Endothelial cell of umbilical vein (primary cell): ENCODE results near the gene PAXX. TPM values are rescaled to one million over a fixed set of nuclear protein-coding genes. Genes with fewer than 3 reads are reported as not detected.

Experiments
- BruUV-seq: library from RNA; stranded (reverse); fragments of 400-500 nt; replicated peaks from 2 replicates; lab custom pipeline; 2021; lab: Mats Ljungman, UMichigan
- CTCF ChIA-PET: fragments of 300-600, 350-600 bp; sonication (Branson Sonifier 250); formaldehyde crosslinking; loops from one replicate; lab custom pipeline; 2021; ENCODE audit warnings: antibody characterized with exemption, inconsistent platforms; lab: Charles Lee
- POLR2A ChIA-PET: fragments of 300-600, 350-600 bp; sonication (Branson Sonifier 250); formaldehyde crosslinking; loops from one replicate; lab custom pipeline; 2021; ENCODE audit warnings: antibody characterized with exemption, inconsistent platforms; lab: Charles Lee
- DNase-seq: peaks from one replicate; pipeline ENCODE4 v3.0.0-alpha.2; 2011; ENCODE audit warnings: low read depth, low spot score
- FAIRE-seq: peaks from 2 replicates; lab custom pipeline; 2011; peaks lifted over from hg19 to GRCh38; lab: Jason Lieb, UNC
- H2AFZ ChIP-seq: 2 replicates; pipeline ENCODE4 v1.6.0; 2012; ENCODE audit warnings: low read depth, low read length, control low read depth, inconsistent platforms
- H3K27ac ChIP-seq: 2 replicates; pipeline ENCODE4 v1.5.1; 2011; ENCODE audit warnings: low read depth, mild to moderate bottlenecking, control low read depth, low read length, moderate library complexity; ENCODE audit not compliant: insufficient read depth
- H3K27me3 ChIP-seq, 2 experiments: 2 replicates each; pipeline versions ENCODE4 v1.6.0 to v1.6.1; 2011; ENCODE audit warnings: low read length in 2 of 2, mixed read lengths in 1 of 2; ENCODE audit not compliant: control insufficient read depth in 2 of 2, insufficient read depth in 2 of 2
- H3K36me3 ChIP-seq, 2 experiments: 2 replicates in 1 of 2; 3 replicates in 1 of 2; pipeline ENCODE4 v1.5.1; 2011; ENCODE audit warnings: low read length in 2 of 2, mild to moderate bottlenecking in 1 of 2, moderate library complexity in 1 of 2; ENCODE audit not compliant: control insufficient read depth in 2 of 2, insufficient read depth in 2 of 2; ENCODE audit errors: extremely low read depth in 1 of 2
- H3K4me1 ChIP-seq: 3 replicates; pipeline ENCODE4 v1.5.1; 2011; ENCODE audit warnings: mild to moderate bottlenecking, low read length; ENCODE audit not compliant: control insufficient read depth, insufficient read depth; ENCODE audit errors: extremely low read depth
- H3K4me2 ChIP-seq: 2 replicates; pipeline ENCODE4 v1.6.1; 2011; ENCODE audit warnings: low read length, control low read depth, mixed read lengths; ENCODE audit not compliant: insufficient read depth
- H3K4me3 ChIP-seq, 3 experiments: fragments of 200-600 bp in 1 of 3; sonication (generic), shearing (Covaris generic) in 1 of 3; replicated peaks in 1 of 3; 2 replicates each; pipeline ENCODE4 v1.5.1; 2011 to 2016; ENCODE audit warnings: control low read depth in 3 of 3, low read length in 3 of 3, mild to moderate bottlenecking in 2 of 3, inconsistent platforms in 1 of 3, low read depth in 1 of 3, moderate library complexity in 1 of 3; ENCODE audit not compliant: insufficient read depth in 1 of 3
- H3K79me2 ChIP-seq: 2 replicates; pipeline ENCODE4 v1.6.0; 2012; ENCODE audit warnings: low read length, inconsistent platforms; ENCODE audit not compliant: control insufficient read depth, insufficient read depth
- H3K9ac ChIP-seq: replicated peaks from 2 replicates; pipeline ENCODE3; 2011; ENCODE audit warnings: low read length, control low read depth; ENCODE audit not compliant: insufficient read depth; ENCODE audit errors: extremely low read depth
- H3K9me1 ChIP-seq: replicated peaks from 3 replicates; pipeline ENCODE4 v1.6.0; 2011; ENCODE audit warnings: mild to moderate bottlenecking, low read length; ENCODE audit not compliant: control insufficient read depth, insufficient read depth; ENCODE audit errors: extremely low read depth
- H3K9me3 ChIP-seq: replicated peaks from 2 replicates; pipeline ENCODE4 v1.5.1; 2012; ENCODE audit warnings: low read length, inconsistent platforms; ENCODE audit not compliant: control insufficient read depth, insufficient read depth
- H4K20me1 ChIP-seq: replicated peaks from 2 replicates; pipeline ENCODE3; 2011; ENCODE audit warnings: mild to moderate bottlenecking, low read length; ENCODE audit not compliant: control insufficient read depth, insufficient read depth; ENCODE audit errors: extremely low read depth
- EZH2 ChIP-seq: IDR thresholded peaks from 2 replicates; pipeline ENCODE4 v1.6.1; 2012; ENCODE audit warnings: borderline replicate concordance, low read depth, mild to moderate bottlenecking, moderate library complexity, low read length, inconsistent platforms; ENCODE audit not compliant: severe bottlenecking
- FOS ChIP-seq: IDR thresholded peaks from 2 replicates; pipeline ENCODE4 v1.6.1; 2011; ENCODE audit warnings: mild to moderate bottlenecking, low read length, moderate library complexity, borderline replicate concordance; ENCODE audit not compliant: insufficient read depth
- GATA2 ChIP-seq: IDR thresholded peaks from 2 replicates; pipeline ENCODE4 v1.7.0; 2011; ENCODE audit warnings: low read depth, mild to moderate bottlenecking, moderate library complexity, mixed read lengths, low read length; ENCODE audit not compliant: insufficient read length, insufficient read depth
- JUN ChIP-seq: IDR thresholded peaks from 2 replicates; pipeline ENCODE4 v1.6.1; 2011; ENCODE audit warnings: borderline replicate concordance, low read depth; ENCODE audit not compliant: insufficient read length, insufficient read depth
- MYC ChIP-seq: IDR thresholded peaks from one replicate; pipeline ENCODE4 v1.6.1; 2011; ENCODE audit warnings: mild to moderate bottlenecking, low read depth, low read length
- POLR2A ChIP-seq: IDR thresholded peaks from 2 replicates; pipeline ENCODE4 v1.6.1; 2012; ENCODE audit warnings: low read depth, mild to moderate bottlenecking, control low read depth, low read length
- POLR2AphosphoS5 ChIP-seq: IDR thresholded peaks from 2 replicates; pipeline ENCODE4 v1.6.1; 2012; ENCODE audit warnings: low read depth, mild to moderate bottlenecking, control low read depth, low read length, moderate library complexity; ENCODE audit not compliant: insufficient read depth
- dilution Hi-C: fragments of 300-500 bp; cut with MboI; formaldehyde crosslinking; loops from one replicate; pipeline ENCODE4 v1.15.0; 2019; ENCODE audit warnings: low sequenced_read_pairs; ENCODE audit not compliant: extremely low pct_ligation_motif_present
- intact Hi-C: fragments of 100-400 bp; cut with micrococcal nuclease; formaldehyde crosslinking; loops from one replicate; pipeline ENCODE4 v1.10.0; 2022
- polyA plus RNA-seq, 4 experiments: library from polyadenylated mRNA; depleted of rRNA in 3 of 4; stranded (reverse) in 3 of 4; unstranded in 1 of 4; fragments of >200 nt; gene quantifications; 2 replicates each; pipeline versions ENCODE4 v1.2.1 to v1.2.3, GENCODE V29; 2011 to 2012; ENCODE audit warnings: missing spikeins in 1 of 4
- total RNA-seq: library from RNA; stranded (reverse); gene quantifications from 2 replicates; pipeline ENCODE4 v1.2.3, GENCODE V29; 2021
- TF ChIP-seq, protein P1 (sequence below): IDR thresholded peaks from 2 replicates; pipeline ENCODE4 v1.6.1; 2011; ENCODE audit not compliant: insufficient read depth, insufficient read length
- TF ChIP-seq, protein P2 (sequence below), 2 donors: IDR thresholded peaks; 1 replicate in 1 of 2; 2 replicates in 1 of 2; pipeline ENCODE4 v1.5.1; 2011; ENCODE audit warnings: low read length in 2 of 2, mild to moderate bottlenecking in 2 of 2, moderate library complexity in 2 of 2, control low read depth in 1 of 2, inconsistent platforms in 1 of 2, low read depth in 1 of 2; ENCODE audit not compliant: insufficient read depth in 1 of 2; ENCODE audit errors: extremely low read depth in 1 of 2

PAXX gene
- total and polyA plus RNA-seq, 2 donors (not counting 3 experiments of a cell fraction or from before 2014, with no cell fraction given), result 34.0 to 35.0 TPM

DNA sequence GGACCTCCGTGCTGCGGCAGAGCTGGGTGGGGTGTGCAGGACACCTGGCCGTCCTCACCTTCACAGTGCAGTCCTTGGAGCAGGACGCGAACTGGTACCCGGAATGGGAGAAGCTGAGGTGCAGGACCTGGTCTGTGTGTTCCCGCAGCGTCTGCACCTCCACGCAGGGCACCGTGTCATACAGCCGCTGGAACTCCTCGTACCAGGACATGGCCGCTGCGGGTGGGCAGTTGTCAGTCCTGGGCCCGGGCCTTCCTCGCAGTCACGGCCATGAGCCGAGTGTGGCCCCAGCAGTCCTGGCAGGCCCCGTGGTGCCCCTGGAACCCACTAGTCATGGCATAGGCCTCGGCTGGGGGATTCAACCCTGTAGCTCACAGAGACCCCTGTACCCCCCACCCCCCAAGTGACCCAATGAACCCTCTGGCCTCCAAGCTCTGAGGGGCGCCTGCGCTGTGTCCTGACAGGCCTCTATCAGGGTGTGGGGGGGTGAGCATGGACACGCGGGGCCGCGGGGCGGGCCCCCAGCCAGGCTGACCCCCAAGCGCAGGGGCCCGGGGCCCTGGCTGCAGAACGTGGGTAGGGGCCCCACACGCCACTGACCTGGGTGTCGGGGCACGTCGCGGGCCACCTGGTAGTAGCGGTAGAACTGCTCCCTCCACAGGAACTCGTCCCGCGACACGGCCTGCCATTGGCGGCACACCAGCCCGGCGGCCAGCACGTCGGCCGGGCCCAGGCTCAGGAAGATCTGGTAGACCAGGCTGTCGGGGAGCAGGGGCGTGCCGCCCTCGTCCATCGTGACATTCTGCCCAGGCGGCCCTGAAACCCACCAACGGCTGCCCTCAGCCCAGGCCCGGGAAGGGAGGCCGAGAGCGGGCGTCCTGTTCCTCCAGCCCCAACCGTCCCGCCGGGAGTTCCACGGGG, 48.7 kb upstream of the PAXX start:
- no peaks in the 10 kb centered on the region for H3K4me1 ChIP-seq
- DNase-seq (no peak), FAIRE-seq (no peak)
- ChIA-PET POLR2A (no interaction called here), CTCF (interaction anchor here (0.9 to 1.5 kb wide), 7 partner anchors 65 to 136 kb away, joined by 3 to 7 read pairs (median 3); partner anchors contain the start of gene AJM1)
- H3K4me2 ChIP-seq, result peak overlapping the region; percentile 32
- no peak overlapping the region for H2AFZ ChIP-seq
- peak overlapping the region; percentile 64 for H3K27ac ChIP-seq
- no peaks in the 10 kb centered on the region for H3K9me3 ChIP-seq
- H3K9me1 ChIP-seq, result no peaks in the 10 kb centered on the region
- BruUV-seq, result no TSS peak
- TF ChIP-seq FOS (no peak), POLR2AphosphoS5 (no peak), EZH2 (no peak), JUN (no peak), MYC (no peak), POLR2A (no peak), GATA2 (no peak)
- TF ChIP-seq, protein P1, sequence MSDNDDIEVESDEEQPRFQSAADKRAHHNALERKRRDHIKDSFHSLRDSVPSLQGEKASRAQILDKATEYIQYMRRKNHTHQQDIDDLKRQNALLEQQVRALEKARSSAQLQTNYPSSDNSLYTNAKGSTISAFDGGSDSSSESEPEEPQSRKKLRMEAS, result no peak
- TF ChIP-seq, protein P2, sequence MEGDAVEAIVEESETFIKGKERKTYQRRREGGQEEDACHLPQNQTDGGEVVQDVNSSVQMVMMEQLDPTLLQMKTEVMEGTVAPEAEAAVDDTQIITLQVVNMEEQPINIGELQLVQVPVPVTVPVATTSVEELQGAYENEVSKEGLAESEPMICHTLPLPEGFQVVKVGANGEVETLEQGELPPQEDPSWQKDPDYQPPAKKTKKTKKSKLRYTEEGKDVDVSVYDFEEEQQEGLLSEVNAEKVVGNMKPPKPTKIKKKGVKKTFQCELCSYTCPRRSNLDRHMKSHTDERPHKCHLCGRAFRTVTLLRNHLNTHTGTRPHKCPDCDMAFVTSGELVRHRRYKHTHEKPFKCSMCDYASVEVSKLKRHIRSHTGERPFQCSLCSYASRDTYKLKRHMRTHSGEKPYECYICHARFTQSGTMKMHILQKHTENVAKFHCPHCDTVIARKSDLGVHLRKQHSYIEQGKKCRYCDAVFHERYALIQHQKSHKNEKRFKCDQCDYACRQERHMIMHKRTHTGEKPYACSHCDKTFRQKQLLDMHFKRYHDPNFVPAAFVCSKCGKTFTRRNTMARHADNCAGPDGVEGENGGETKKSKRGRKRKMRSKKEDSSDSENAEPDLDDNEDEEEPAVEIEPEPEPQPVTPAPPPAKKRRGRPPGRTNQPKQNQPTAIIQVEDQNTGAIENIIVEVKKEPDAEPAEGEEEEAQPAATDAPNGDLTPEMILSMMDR (IDR thresholded peaks at IDR 0.05; ENCODE audit: extremely low read depth in 1 of 2, insufficient read depth in 1 of 2, low read depth in 1 of 2, low read length in 2 of 2), result no peak
- H4K20me1 ChIP-seq, result no peaks in the 10 kb centered on the region
- dilution Hi-C loops (loop anchor here (25.0 kb wide), 1 partner anchor 131 kb away; the partner anchor contains the start of gene RABL6), intact Hi-C loops (loop anchor here (1.0 to 5.0 kb wide), 4 partner anchors 56 to 156 kb away; partner anchors contain the start of genes PHPT1, RABL6 and TRAF2)
- H3K36me3 ChIP-seq, result peaks cover 2 to 30% of the 10 kb centered on the region in 2 experiments
- H3K9ac ChIP-seq, result peak overlapping the region; percentile 70
- no peaks in the 10 kb centered on the region for H3K27me3 ChIP-seq
- H3K4me3 ChIP-seq, result peak overlapping the region; percentile 36 to 95 (median 60)
- peaks cover 26% of the 10 kb centered on the region for H3K79me2 ChIP-seq
